ENCODE measurements around the gene LINC00237. TPM values are rescaled to one million over a fixed set of nuclear protein-coding genes. Genes with fewer than 3 reads are reported as not detected.

The LINC00237 gene
- total and polyA plus RNA-seq, 9 of the 15 experiments (the other 6 are each of a cell fraction or from before 2014, with no cell fraction given), result not detected

DNA sequence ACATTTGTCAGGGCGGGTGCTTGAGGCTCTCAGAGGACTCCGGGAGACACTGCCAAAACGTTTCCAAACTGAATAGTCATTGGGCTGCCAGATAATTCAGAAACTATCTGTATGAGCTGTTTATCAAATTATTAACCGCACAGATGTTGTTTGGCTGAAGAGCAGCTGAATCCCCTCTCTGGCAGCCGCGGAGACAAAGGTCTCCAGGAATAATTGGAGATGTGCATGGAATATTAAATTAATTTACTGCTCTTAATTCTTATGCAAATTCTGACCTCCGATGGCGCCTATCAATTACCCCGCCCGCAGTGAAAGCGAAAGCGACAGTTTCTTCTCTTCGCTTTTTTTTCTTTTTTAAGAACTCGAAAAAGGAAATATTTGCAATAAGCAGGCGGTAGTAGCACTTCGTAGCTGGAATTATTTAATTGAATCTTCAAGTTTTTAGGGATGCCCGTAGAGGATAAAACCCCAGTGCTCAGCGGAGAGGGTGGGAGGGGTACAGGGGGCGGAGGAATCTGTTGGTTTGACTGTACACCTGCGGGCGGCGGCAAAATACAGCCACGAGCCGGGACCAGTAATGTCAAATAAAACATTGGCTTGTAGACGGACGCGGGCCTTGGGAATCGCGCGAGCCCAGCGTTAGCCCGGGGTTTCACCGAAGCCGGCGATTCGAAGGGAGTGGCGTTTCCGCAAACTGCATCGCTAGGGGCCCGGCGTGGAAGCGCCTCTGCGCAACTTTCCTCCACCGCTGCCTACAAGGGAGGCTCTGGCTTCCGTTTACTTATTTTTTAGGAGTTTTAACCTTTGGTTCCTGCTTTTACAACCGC is 6.2 kb downstream of the LINC00237 start (continued):
- TF ChIP-seq, protein P1, sequence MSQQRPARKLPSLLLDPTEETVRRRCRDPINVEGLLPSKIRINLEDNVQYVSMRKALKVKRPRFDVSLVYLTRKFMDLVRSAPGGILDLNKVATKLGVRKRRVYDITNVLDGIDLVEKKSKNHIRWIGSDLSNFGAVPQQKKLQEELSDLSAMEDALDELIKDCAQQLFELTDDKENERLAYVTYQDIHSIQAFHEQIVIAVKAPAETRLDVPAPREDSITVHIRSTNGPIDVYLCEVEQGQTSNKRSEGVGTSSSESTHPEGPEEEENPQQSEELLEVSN (IDR thresholded peaks at IDR 0.05; ENCODE audit: borderline replicate concordance in 1 of 2, extremely low read depth in 1 of 2, insufficient read depth in 1 of 2, insufficient read length in 1 of 2, low read depth in 1 of 2, low read length in 1 of 2, poor library complexity in 1 of 2, severe bottlenecking in 1 of 2), result peak in 1 of 2 experiments; percentile 67
- TF ChIP-seq CHD2 (IDR thresholded peaks at IDR 0.05; ENCODE audit: low read depth, low read length) (peak; percentile 79), ZNF143 (CRISPR knock-in tag; IDR thresholded peaks at IDR 0.05) (no peak), SMARCA4 (IDR thresholded peaks at IDR 0.05) (no peak), JUNB (CRISPR knock-in tag; conservative IDR thresholded peaks at IDR 0.05) (no peak), ZNF780A (CRISPR knock-in tag; IDR thresholded peaks at IDR 0.05) (no peak), NRF1 (conservative IDR thresholded peaks at IDR 0.05 in 1 of 2, IDR thresholded peaks at IDR 0.05 in 1 of 2) (peak; percentile 62 to 64; a peak in 3 of 4 replicates), ESRRB (CRISPR knock-in tag; IDR thresholded peaks at IDR 0.05; ENCODE audit: borderline replicate concordance) (no peak), HNRNPLL (IDR thresholded peaks at IDR 0.05; ENCODE audit: low read depth, low read length, poor library complexity, severe bottlenecking) (peak; percentile 91), NR2C1 (IDR thresholded peaks at IDR 0.05) (no peak), NR2C1 (tag; IDR thresholded peaks at IDR 0.05) (no peak), POLR2H (tag; IDR thresholded peaks at IDR 0.05; ENCODE audit: low read depth) (peak; percentile 44; the same call in 1 of the 2 replicates), ELF1 (tag; IDR thresholded peaks at IDR 0.05) (0 out of 2 replicates have a peak, but pooled peaks have one; percentile 33), ETV1 (tag; conservative IDR thresholded peaks at IDR 0.05; ENCODE audit: low read depth) (0 out of 2 replicates have a peak, but pooled peaks have one; percentile 15), RBFOX2 (IDR thresholded peaks at IDR 0.05; ENCODE audit: low read depth, low read length) (peak; percentile 73)
- TF ChIP-seq, protein P2, sequence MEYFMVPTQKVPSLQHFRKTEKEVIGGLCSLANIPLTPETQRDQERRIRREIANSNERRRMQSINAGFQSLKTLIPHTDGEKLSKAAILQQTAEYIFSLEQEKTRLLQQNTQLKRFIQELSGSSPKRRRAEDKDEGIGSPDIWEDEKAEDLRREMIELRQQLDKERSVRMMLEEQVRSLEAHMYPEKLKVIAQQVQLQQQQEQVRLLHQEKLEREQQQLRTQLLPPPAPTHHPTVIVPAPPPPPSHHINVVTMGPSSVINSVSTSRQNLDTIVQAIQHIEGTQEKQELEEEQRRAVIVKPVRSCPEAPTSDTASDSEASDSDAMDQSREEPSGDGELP (CRISPR knock-in tag; IDR thresholded peaks at IDR 0.05; ENCODE audit: borderline replicate concordance), result no peak
